GM19023 (cell line): ENCODE results near the gene SH3PXD2A.
A peak's percentile ranks its signal among the peaks of the same experiment; 100 is the strongest.
"Not testable (repeated sequence)": the region's sequence is repeated elsewhere in the genome, so short reads cannot be mapped to it uniquely, and the experiment has no call there.

Experiments
- ATAC-seq: cut with Tn5 transposase; IDR thresholded peaks from one replicate; pipeline ENCODE4 v1.9.1; 2021; ENCODE audit warnings: mild to moderate bottlenecking, moderate library complexity; ENCODE audit not compliant: unreplicated experiment

SH3PXD2A gene

DNA sequence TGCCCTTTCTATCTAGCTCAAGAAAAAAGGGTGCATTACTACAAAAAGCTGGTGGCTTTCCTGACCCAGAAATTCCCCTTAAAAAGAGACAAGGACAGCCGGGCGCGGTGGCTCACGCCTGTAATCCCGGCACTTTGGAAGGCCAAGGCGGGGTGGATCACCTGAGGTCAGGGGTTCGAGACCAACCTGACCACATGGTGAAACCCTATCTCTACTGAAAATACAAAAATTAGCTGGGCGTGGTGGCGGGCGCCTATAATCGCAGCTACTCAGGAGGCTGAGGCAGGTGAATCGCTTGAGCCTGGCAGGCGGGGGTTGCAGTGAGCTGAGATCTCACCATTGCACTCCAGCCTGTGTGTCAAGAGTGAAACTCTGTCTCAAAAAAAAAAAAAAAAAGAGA lies 82.5 kb downstream of the SH3PXD2A start:
- ATAC-seq, result not testable (repeated sequence)

DNA sequence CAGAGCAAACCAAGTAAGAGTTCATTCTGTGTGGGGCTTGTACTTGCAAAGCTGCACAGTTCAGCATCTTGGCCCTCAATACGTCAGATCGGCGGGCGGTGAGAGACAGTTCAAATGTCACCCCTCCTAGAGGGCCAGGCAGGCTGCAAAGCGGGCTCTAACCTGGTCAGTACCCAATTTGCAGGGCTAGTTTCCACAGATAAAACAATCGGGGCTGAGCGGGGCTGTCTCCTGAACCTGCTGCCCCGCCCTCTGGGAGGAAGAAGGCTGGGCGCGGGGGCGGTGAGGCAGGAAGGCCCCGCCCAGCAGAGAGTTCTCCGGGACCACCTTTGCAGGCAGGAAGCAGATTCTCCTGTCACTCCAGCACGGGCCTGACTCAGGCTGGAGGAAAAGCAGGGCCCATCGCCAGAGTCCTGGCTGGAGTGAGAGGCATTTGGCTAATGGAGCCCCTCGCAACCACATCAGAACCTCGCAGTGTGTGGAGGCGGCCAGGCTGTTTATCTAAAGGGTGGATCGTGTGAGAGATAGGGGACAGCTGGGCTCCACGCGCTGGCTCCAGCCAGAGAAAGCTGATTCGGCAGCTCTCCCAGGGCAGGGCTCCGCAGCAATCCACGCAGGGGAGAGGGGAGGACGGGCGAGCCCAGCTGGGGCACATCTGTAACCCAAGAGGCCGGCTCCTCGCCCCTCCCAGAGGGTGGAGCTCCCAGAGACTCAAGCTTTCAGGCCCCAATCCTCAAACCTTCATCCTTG lies 83.1 kb downstream of the SH3PXD2A start:
- ATAC-seq, result peak; percentile 71

DNA sequence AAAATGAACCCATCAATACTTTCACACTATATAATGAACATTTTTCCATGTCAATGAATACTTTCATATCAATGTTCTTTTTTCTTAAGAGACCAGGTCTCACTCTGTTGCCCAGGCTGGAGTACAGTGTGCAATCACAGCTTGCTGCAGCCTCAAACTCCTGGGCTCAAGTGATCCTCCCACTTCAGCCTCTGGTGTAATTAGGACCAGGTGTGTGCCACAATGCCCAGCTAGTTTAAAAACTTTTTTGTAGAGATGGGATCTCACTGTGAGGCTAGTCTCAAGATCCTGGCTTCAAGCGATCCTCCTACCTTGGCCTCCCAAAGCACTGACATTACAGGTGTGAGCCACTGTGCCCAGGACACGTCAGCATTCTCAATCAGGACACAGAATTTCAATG lies 85.2 kb downstream of the SH3PXD2A start:
- ATAC-seq, result no peak

DNA sequence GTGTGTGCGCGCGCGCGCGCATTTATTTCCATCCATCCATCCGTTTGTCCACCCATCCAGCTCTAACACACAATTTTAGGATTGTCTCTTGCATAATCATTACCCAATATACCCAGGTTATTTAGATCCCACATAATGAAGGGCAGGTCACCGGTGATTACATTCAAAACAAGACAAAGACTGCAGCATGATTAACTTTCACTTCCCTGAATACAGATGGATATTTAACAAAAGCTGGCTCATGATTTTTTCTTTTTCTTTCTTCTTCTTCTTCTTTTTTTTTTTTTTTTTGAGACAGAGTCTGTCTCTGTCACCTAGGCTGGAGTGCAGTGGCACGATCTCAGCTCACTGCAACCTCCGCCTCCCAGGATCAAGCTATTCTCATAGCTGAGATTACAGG lies 86.2 kb downstream of the SH3PXD2A start:
- ATAC-seq, result no peak

DNA sequence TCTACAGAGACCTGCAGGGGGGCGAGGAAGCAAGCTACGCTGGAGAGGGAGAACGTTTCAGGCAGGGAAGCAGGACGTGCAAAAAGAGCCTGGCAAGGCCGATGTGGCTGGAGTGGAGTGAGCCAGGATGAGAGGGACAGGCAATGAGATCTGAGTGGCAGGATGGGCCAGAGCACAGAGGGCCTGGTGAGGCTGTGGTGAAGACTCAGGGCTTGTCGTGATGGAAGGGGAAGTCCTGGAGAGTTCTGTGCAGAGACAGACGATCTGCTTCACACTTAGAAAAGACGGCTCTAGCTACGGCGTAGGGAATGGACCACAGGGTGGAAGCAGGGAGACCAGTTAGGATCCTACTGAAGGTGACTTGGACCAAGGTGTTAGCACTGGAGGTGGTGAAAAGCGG lies 87.0 kb downstream of the SH3PXD2A start:
- no peak for ATAC-seq

DNA sequence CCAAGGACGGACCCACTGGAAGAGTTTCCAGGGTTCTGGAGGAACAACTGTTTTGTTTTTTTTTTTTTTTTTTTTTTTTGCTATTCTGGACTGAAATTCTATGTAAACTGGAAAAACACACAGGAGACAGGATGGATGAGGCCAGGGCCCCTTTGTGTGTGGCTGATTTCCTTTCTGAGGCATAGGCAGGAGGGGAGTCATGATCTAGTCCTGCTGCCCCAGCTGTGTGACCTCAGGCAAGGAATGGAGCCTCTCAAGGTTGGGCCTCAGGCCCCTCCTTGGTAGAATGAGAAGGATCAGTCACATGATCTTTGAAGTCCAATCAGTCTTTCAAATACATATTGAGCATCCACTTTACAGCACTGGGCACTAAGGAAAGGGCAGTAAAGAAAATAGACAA lies 87.6 kb downstream of the SH3PXD2A start:
- no peak for ATAC-seq

DNA sequence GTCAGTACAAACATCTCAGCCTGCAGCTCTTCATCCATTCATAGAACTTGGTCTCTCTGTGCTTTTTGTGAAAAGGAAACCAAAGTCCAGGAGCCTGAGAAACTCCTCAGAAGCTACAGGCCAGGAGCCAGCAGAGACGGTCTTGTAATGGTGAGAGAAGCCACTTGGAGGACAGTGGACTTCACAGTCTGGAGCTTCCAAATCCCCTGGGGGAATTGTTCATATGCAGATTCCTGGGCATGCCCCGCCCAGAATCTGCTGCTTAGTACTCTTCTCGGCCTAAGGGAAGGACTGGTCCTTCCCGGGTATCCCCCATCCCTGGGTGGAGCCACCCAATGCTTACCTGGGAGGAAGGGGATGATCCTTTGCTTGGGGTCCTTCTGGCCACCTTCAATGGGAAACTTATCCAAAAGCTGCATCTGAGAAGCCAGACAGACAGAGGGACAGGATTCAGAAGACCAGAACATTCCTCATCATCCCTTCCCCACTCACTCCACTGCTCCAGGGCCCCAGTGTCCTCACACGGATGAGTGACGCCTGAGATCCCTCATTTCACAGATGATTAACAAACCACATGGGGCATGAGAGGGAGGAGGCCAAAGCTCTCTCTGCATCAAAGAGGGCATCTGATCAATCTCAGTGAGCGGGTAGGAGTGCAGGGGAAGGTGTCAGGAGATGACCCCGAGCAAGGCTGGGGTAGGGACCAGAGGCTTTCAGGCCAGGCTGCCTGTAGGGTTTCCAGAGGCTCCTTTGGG lies 88.4 kb downstream of the SH3PXD2A start:
- ATAC-seq, result no peak

DNA sequence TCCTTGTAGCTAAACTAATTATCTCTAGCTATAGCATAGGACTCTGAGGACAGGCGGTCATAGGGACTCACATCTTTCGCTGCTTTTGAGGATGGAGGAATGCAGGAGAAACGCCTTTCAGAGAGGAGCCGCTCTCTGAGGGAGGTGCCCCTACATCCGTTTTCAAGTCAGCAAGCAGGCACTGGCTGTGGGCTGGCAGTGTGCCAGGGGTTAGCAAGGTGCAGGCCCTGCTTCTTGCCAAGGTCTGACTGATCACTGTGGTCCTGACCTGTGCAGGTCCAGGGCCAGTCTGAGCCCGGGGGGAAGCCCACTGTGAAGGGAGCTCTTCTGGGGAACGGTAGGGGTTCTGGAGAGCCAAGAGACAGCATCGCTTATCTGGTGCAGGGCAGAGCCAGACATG lies 89.4 kb downstream of the SH3PXD2A start:
- no peak for ATAC-seq

DNA sequence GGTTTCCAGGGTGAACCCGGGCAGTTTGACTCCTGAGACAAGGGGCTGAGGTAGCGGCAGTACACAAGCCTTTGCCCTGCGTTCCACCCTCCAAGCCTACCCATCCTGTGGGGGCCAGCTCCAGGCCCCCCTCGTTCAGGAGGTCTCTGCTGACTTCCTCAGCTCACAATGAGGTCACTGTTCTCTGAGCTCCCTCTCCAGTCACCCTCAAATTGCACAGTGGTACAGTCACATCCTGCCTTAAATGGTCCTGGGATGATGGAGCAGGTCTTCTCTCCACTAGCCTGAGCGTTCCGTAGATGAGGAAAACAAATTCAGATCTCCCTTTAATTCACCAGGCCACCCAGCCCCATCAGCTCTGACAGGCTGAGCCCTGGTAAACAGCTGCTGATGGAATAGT lies 90.2 kb downstream of the SH3PXD2A start:
- no peak for ATAC-seq

DNA sequence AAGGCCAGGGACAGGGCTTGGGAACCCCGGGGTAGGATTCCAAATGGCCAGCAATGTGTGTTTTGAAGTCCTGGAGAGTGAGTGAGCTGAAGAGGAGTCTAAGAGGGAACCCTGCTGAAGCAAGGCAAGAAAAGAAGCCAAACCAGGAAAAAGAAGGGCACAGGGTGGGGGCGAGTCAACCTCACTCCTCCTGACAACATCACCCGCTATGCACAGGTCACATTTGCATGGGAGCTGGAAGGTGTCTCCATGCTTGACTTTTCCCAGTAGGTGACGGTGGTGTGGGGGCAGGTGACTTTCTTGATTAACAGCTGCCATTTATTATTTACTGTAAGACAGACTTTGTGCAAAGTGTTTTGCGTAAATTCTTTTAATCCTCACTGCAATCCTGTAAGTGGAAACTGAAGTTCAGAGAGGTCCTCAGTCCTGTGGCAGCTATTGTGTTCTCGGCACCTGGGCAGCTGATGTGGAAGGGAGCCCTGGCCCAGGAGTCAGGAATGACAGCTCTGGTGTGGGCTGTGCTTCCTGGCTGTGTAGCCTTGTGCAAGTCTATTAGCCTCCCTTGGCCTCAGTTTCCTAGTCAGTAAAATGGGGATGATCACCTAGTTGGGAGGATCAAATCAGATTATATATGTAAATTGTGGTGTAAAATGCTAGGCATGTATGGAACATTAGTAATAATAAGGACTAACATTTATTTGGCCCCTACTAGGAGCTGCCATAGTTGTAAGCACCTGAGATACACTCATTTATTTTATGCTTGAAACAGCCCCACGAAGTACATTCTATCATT lies 90.9 kb downstream of the SH3PXD2A start:
- ATAC-seq, result no peak

DNA sequence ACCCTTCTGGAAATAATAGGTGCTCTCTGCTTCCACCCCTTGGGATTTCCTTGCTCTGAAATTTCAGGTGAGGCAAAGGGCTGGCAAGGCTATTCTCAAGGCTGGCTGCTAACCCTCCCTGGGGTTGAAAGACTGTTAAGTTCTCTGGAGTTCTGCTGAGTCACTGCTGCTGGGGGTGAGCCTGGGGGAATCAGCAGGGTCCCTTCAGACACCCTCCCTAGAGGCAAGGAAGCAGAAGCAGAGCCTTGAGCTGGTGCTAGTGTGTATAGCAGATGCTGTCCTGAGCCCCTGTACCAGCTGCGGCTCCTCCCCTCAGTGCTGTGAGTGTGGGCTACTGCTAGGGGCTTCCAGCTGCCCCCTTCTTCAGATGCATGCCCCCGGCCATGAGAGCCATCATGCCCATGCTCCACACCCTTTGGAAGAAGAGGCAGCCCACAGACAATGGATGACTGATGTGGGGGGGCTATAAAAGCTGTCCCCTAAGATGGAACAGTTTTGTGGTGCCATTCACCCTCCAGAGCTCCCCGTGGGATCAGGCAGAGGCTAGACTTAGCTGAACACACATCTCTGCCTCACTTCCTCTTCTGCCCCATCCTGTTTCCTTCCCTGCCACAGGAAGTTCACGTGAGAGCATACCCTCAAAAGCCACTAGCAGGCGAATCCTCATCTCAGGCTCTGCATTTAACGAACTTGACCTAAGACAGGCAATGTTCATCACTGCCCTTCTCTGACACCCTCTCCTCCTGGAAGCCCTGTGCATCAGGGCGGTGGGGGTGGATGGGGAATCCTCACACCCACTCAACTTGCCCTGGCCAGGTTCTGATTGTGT lies 91.8 kb downstream of the SH3PXD2A start:
- no peak for ATAC-seq

DNA sequence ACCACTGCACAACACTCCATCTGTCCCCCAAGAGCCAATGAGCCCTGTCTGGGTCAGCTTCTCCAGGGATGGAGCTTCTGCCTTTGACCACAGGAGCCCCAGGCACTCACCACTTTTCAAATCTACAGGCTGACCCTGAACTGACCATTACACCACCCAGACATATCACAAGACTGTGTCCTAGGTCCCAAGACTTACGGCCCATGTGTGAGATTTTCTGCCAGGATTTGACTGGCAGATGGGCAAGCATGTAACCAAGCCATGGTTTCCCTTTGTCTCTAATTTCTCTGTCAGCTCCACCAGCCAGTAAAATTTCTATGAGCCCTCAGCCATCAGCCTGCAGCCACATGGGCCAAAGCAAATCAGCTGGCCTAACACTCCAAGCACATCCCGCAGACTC lies 92.5 kb downstream of the SH3PXD2A start:
- no peak for ATAC-seq

DNA sequence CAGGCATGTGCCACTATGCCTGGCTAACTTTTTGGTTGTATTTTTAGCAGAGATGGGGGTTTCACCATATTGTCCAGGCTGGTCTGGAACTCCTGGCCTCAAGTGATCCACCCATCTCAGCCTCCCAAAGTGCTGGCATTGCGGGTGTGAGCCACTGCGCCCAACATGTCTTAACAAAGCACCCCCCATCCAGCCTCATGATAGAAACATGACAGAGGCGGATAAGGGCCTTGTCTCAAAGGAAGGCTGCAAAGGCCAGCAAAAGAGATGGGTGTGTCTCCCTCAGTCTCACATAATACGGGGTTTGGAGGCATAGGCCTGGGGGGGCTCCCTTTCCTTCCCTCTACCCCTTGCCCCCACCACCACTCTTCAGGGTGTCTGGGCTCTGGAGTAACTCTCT lies 93.2 kb downstream of the SH3PXD2A start:
- ATAC-seq, result no peak

DNA sequence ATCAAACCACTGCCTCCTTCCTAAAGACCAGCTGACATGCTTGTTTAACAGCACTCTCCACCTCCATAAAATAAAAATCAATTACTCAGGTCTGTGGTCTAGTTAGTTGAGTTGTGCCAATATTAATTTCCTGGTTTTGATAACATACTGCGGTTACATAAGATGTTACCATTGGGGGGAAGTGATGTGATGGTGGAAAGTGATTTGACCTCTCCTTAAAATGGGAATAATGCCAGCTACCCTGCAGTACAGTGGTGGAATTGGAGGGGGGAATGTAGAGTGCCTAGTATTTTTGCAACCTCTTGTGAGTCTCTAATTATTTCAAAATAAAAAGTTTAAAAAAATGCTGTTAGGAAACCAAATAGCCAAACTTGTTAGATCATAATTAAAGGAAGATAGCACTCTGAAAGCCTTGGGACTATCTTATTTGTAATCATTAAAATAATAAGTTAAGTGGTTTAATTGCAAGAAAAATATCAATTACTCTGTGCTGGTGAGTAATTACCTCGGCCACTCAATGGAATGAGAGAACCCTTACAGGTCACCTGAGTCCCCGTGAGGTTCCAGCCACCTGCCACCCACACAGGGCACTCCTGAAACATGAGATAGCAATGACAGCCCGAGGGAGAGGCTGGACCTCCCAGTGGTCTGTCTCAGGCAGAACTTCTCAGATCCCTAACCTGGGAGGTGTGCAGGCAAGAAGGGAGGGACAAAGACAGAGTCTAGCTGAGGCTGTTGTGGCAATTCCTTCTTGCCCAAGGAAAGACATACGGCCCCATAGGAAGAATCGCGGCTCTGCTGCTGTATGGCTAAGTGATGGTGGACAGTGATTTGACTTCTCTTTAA lies 94.1 kb downstream of the SH3PXD2A start:
- no peak for ATAC-seq

DNA sequence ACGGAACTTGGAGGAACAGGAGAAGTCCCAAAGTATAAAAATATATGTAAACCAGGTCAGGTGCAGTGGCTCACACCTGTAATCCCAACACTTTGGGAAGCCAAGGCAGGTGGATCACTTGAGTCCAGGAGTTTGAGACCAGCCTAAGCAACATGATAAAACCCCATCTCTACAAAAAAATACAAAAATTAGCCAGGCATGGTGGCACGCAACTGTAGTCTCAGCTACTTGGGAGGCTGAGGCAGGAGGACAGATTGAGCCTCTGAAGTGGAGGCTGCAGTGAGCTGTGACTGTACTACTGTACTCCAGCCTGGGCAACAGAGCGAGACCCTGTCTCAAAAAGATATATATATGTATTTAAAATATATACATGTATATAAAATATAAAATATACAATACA lies 95.1 kb downstream of the SH3PXD2A start:
- ATAC-seq, result not testable (repeated sequence)

DNA sequence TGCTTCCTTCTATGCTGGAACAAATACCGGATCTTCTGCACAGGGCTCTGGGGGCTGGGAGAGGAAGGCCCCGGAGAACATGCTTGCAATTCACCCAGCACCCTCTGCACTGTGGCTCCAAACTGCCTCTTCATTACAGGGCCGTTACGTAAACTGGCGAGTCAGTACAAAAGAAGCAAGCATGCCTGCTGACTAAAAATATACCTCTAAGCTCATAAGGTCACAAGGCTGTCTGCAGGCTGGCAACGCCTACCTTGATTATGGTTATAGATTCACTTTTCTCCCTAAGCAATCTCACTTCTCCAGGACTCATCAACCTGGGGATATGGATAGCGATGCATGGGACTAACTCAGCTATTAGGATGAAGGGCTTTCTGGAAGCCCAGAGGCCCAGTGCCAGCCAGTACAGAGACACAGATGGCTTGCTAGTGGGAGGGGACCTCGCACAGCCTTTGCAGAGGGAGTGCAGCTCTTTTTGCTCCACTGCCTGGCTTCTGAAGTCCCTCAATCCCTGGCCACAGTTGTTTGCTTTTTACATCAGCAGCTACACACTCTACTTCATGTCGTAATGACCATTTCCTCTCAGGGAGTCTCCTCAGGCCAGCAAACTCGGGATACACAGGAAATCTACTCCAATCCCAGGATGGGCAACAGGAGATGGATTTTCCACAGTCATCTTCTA lies 96.1 kb downstream of the SH3PXD2A start:
- no peak for ATAC-seq

DNA sequence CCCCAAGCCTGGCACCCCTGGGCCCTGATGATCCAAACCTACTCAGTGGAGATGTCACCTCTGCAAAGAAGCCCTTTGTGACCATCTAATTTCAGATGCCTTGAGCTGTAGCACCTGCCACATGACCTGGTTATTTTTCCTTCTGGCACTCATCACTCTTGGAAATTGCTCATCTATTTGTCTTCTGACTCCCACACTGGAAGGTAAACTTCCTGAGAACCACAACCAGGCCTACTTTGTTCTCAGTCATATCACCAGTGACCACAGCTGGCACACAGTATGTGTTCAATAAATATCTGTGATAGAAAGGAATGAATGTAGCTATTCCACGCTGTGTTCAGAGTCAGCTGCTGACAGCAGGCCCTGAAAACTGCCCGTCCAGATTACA lies 97.1 kb downstream of the SH3PXD2A start:
- no peak for ATAC-seq

DNA sequence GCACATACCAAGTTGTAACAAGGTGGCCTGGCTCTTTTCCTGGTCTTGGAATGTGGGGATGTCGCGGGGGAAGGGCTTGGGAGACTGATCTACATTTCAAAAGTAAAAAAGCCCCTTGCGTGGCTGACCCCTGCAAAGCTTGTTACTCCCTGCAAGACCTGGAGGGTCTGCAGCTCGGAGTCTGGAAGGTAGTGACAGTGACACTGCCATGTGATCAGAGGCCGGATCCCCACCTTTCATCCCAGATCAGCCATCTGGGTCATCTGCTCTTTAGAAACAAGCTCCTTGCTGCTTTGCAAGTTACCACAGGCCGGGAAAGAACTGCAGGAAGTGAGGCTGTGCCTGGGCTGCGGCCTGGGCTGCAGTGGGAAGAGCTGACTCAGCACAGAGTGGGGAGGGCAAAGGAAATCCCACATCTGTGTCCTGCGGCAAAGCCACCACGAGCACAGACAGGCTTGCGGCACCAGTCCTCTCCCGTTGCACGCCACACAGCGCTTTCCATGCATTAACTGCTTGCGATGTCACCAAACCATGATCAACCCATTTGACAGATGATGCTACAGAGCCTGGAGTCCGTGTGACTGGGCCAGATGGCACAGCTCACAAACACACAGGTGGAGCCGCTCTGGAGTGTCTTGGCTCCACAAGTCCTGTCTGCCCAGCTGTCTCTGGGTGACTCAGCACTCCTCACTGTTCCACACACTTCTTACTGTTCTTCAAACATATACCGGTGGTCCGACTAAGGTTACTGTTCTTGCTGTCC lies 97.7 kb downstream of the SH3PXD2A start:
- ATAC-seq, result no peak
